ENCODE measurements around the gene BAD.

Gene BAD

GRCh38 chr11:64259533-64260067 is 24.9 kb downstream of the BAD start:
- H3K9me3 ChIP-seq (replicated peaks; ENCODE audit: insufficient read depth, low read length) = no peaks in the 10 kb centered on the region
- no peak overlapping the region for H3K9ac ChIP-seq (ENCODE audit: low read length)
- no peaks in the 10 kb centered on the region for H3F3A ChIP-seq (ENCODE audit: insufficient read depth, low read length)
- no peaks in the 10 kb centered on the region for H3K27me3 ChIP-seq (replicated peaks; ENCODE audit: insufficient read depth, low read length)
- DNase-seq = no peak
- H2AFZ ChIP-seq (ENCODE audit: low read length) = no peak overlapping the region
- H3K4me1 ChIP-seq (ENCODE audit: low read length) = no peaks in the 10 kb centered on the region
- H3K9me2 ChIP-seq (replicated peaks; ENCODE audit: insufficient read depth, low read length) = no peaks in the 10 kb centered on the region
- TF ChIP-seq CTCF (IDR thresholded peaks at IDR 0.05; ENCODE audit: low read length) = no peak
- no peak for TF ChIP-seq EZH2phosphoT487 (IDR thresholded peaks at IDR 0.05; ENCODE audit: low read length)
- TF ChIP-seq EZH2 (optimal IDR thresholded peaks at IDR 0.05; ENCODE audit: low read depth, low read length) = no peak
- H3K4me2 ChIP-seq (ENCODE audit: low read depth, low read length) = no peak overlapping the region
- no peaks in the 10 kb centered on the region for H3K79me2 ChIP-seq (ENCODE audit: low read length)
- H4K20me1 ChIP-seq (ENCODE audit: insufficient read depth, low read length) = no peaks in the 10 kb centered on the region
- H3K4me3 ChIP-seq (ENCODE audit: low read length) = no peak overlapping the region
- no peaks in the 10 kb centered on the region for H3K36me3 ChIP-seq (replicated peaks; ENCODE audit: insufficient read depth, low read length)
- H3K27ac ChIP-seq (ENCODE audit: low read length) = no peak overlapping the region

GRCh38 chr11:64258946-64259532 is 25.4 kb downstream of the BAD start:
- Histone ChIP-seq H3K79me2 (ENCODE audit: low read length) (no peaks in the 10 kb centered on the region), H3F3A (ENCODE audit: insufficient read depth, low read length) (no peaks in the 10 kb centered on the region), H3K9me3 (replicated peaks; ENCODE audit: insufficient read depth, low read length) (no peaks in the 10 kb centered on the region), H3K9ac (ENCODE audit: low read length) (no peak overlapping the region), H4K20me1 (ENCODE audit: insufficient read depth, low read length) (no peaks in the 10 kb centered on the region), H3K4me1 (ENCODE audit: low read length) (no peaks in the 10 kb centered on the region), H3K27ac (ENCODE audit: low read length) (no peak overlapping the region), H3K4me3 (ENCODE audit: low read length) (no peak overlapping the region), H3K36me3 (replicated peaks; ENCODE audit: insufficient read depth, low read length) (no peaks in the 10 kb centered on the region), H3K9me2 (replicated peaks; ENCODE audit: insufficient read depth, low read length) (no peaks in the 10 kb centered on the region), H3K4me2 (ENCODE audit: low read depth, low read length) (no peak overlapping the region), H3K27me3 (replicated peaks; ENCODE audit: insufficient read depth, low read length) (no peaks in the 10 kb centered on the region), H2AFZ (ENCODE audit: low read length) (no peak overlapping the region)
- no peak for DNase-seq
- TF ChIP-seq CTCF (IDR thresholded peaks at IDR 0.05; ENCODE audit: low read length) (no peak), EZH2phosphoT487 (IDR thresholded peaks at IDR 0.05; ENCODE audit: low read length) (no peak), EZH2 (optimal IDR thresholded peaks at IDR 0.05; ENCODE audit: low read depth, low read length) (no peak)

GRCh38 chr11:64258356-64258755 is 26.1 kb downstream of the BAD start:
- Histone ChIP-seq H3F3A (ENCODE audit: insufficient read depth, low read length) (no peaks in the 10 kb centered on the region), H3K4me1 (ENCODE audit: low read length) (no peaks in the 10 kb centered on the region), H3K9ac (ENCODE audit: low read length) (no peak overlapping the region), H3K4me3 (ENCODE audit: low read length) (no peak overlapping the region), H3K9me2 (replicated peaks; ENCODE audit: insufficient read depth, low read length) (no peaks in the 10 kb centered on the region), H3K4me2 (ENCODE audit: low read depth, low read length) (no peak overlapping the region), H3K79me2 (ENCODE audit: low read length) (no peaks in the 10 kb centered on the region), H3K27me3 (replicated peaks; ENCODE audit: insufficient read depth, low read length) (no peaks in the 10 kb centered on the region), H3K36me3 (replicated peaks; ENCODE audit: insufficient read depth, low read length) (no peaks in the 10 kb centered on the region), H3K27ac (ENCODE audit: low read length) (no peak overlapping the region), H4K20me1 (ENCODE audit: insufficient read depth, low read length) (no peaks in the 10 kb centered on the region), H3K9me3 (replicated peaks; ENCODE audit: insufficient read depth, low read length) (no peaks in the 10 kb centered on the region), H2AFZ (ENCODE audit: low read length) (no peak overlapping the region)
- DNase-seq = no peak
- TF ChIP-seq EZH2phosphoT487 (IDR thresholded peaks at IDR 0.05; ENCODE audit: low read length) (no peak), EZH2 (optimal IDR thresholded peaks at IDR 0.05; ENCODE audit: low read depth, low read length) (no peak), CTCF (IDR thresholded peaks at IDR 0.05; ENCODE audit: low read length) (no peak)

Data from MM.1S (cell line).